WI38 (cell line): ENCODE data around the gene MGAT4D.
"Not testable (repeated sequence)": the region's sequence is repeated elsewhere in the genome, so short reads cannot be mapped to it uniquely, and the experiment has no call there.

Experiments used
- H3K4me3 ChIP-seq: 2 replicates; pipeline ENCODE4 v1.5.1; 2011; ENCODE audit warnings: low read depth, mild to moderate bottlenecking, control low read depth, low read length
- CTCF ChIP-seq: IDR thresholded peaks from 2 replicates; pipeline ENCODE4 v1.5.1; 2012; ENCODE audit warnings: low read depth, mild to moderate bottlenecking, control low read depth, low read length

MGAT4D gene

GRCh38 chr4:140427919-140428471, 70.1 kb downstream of the MGAT4D start:
- no peak for TF ChIP-seq CTCF
- peak overlapping the region; percentile 71 for H3K4me3 ChIP-seq

GRCh38 chr4:140427106-140427918, 70.8 kb downstream of the MGAT4D start, which contains the start of gene CLGN:
Gene CLGN (minus strand): TSS chr4:140427648. CDS start chr4:140413078, 14,570 bp downstream.
- peak; percentile 29; the same call in 1 of the 2 replicates for TF ChIP-seq CTCF

GRCh38 chr4:140426610-140427105, 71.4 kb downstream of the MGAT4D start:
- no peak for TF ChIP-seq CTCF
- peak overlapping the region; percentile 71 for H3K4me3 ChIP-seq

More at GRCh38 chr4:140427106-140427918, 70.8 kb downstream of the MGAT4D start, which contains the start of gene CLGN:
- peak within 1 kb of the TSS; percentile 71 for H3K4me3 ChIP-seq

GRCh38 chr4:140423106-140423505, 75.0 kb downstream of the MGAT4D start:
- TF ChIP-seq CTCF, result no peak
- no peak overlapping the region for H3K4me3 ChIP-seq

- H3K4me3 ChIP-seq, result not testable (repeated sequence)
Observed at GRCh38 chr4:140413130-140413969, 84.7 kb downstream of the MGAT4D start.

DNA sequence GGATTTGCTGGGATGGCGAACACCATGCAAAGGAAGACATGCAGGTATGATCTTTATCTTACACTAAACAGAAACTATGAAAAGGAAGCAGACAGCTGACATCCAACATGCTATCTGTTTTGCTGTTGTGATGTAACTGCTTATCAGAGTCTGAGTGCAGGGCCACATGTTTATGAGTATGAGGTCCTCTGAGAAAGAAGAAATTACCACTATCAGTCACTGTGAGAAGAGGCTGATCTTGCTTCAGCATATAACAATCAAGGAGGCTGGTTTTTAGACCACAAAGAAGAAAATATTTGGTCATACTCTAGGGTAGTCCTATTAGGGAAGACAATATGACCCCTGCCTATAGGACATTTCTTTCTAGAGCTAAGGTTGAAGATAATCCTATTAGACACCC, 89.1 kb downstream of the MGAT4D start:
- H3K4me3 ChIP-seq, result no peak overlapping the region
- TF ChIP-seq CTCF, result no peak

DNA sequence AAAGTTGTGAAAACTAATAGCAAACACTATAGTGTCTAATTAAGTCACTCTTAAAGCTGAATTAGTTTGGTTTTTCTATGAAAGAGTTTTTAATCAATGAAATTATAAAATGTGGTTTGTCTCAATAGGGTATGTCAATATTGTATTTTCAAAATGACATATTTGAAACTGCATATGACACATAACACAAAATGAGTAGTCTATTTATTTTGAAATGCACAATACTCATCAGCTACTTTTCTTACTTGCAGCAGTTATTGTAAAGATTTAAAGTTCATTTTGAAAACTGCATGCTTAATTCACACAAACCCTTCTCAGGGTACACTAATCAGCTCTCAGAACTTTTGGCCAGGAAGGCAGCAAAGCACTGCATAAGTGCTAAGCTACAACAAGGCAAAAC, 91.8 kb downstream of the MGAT4D start:
- TF ChIP-seq CTCF, result no peak

More for the DNA sequence above, 91.8 kb downstream of the MGAT4D start:
- H3K4me3 ChIP-seq, result no peak overlapping the region
